ENCODE results near the gene CLEC11A. TPM values are rescaled to one million over a fixed set of nuclear protein-coding genes. Genes with fewer than 3 reads are reported as not detected.

CLEC11A gene
- polyA plus RNA-seq, 1 donor from 2014 or later, result 18.4 TPM

DNA sequence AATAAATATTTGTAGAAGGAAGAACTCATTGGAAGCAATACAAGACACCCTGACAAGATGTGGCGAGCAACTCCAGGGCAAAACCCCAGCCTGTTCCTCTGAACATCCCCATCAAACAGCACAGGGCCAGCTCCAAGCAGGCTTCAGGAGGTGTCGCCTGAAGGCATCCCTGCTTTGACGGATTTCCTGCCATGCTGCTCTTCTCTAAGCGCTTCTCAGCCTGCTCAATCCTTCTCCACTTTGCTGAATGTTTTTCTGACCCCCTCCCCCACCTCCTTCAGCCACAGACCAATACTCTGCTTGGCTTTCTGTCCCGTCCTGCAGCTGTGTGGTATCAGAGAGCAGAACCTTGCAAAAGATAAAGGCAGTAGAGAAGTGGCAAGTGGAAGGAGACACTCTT is 45.5 kb upstream of the CLEC11A start:
- H3K36me3 ChIP-seq (ENCODE audit: insufficient read depth, low read length), result peaks cover 9% of the 10 kb centered on the region
- H3K9ac ChIP-seq (ENCODE audit: low read length), result no peak overlapping the region
- H4K20me1 ChIP-seq (ENCODE audit: insufficient read depth), result no peaks in the 10 kb centered on the region
- no peaks in the 10 kb centered on the region for H3F3A ChIP-seq (ENCODE audit: insufficient read depth, low read length, poor library complexity, severe bottlenecking)
- no peak for TF ChIP-seq REST (IDR thresholded peaks at IDR 0.05; ENCODE audit: borderline replicate concordance)
- no peak for TF ChIP-seq SMC3 (conservative IDR thresholded peaks at IDR 0.05; ENCODE audit: poor library complexity)
- no peak for TF ChIP-seq MXI1 (conservative IDR thresholded peaks at IDR 0.05; ENCODE audit: poor library complexity, severe bottlenecking)
- TF ChIP-seq POLR2AphosphoS5 (IDR thresholded peaks at IDR 0.05), result no peak
- TF ChIP-seq EZH2 (IDR thresholded peaks at IDR 0.05; ENCODE audit: borderline replicate concordance, insufficient read depth, low read length, poor library complexity, severe bottlenecking), result no peak
- no peak for TF ChIP-seq TAF1 (IDR thresholded peaks at IDR 0.05; ENCODE audit: low read depth)
- TF ChIP-seq, protein P1, sequence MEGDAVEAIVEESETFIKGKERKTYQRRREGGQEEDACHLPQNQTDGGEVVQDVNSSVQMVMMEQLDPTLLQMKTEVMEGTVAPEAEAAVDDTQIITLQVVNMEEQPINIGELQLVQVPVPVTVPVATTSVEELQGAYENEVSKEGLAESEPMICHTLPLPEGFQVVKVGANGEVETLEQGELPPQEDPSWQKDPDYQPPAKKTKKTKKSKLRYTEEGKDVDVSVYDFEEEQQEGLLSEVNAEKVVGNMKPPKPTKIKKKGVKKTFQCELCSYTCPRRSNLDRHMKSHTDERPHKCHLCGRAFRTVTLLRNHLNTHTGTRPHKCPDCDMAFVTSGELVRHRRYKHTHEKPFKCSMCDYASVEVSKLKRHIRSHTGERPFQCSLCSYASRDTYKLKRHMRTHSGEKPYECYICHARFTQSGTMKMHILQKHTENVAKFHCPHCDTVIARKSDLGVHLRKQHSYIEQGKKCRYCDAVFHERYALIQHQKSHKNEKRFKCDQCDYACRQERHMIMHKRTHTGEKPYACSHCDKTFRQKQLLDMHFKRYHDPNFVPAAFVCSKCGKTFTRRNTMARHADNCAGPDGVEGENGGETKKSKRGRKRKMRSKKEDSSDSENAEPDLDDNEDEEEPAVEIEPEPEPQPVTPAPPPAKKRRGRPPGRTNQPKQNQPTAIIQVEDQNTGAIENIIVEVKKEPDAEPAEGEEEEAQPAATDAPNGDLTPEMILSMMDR (IDR thresholded peaks at IDR 0.05; ENCODE audit: poor library complexity, severe bottlenecking), result no peak
- TF ChIP-seq RAD21 (conservative IDR thresholded peaks at IDR 0.05), result no peak
- no peak for TF ChIP-seq EP300 (conservative IDR thresholded peaks at IDR 0.05; ENCODE audit: poor library complexity, severe bottlenecking)
- no peaks in the 10 kb centered on the region for H3K9me3 ChIP-seq (ENCODE audit: low read length)
- H3K79me2 ChIP-seq (replicated peaks; ENCODE audit: insufficient read depth, low read length), result no peaks in the 10 kb centered on the region
- no peak overlapping the region for H3K4me3 ChIP-seq (ENCODE audit: low read length)
- no peaks in the 10 kb centered on the region for H3K27me3 ChIP-seq (ENCODE audit: insufficient read depth, low read depth, low read length)
- H2AFZ ChIP-seq (ENCODE audit: low read depth, low read length), result no peak overlapping the region
- H3K4me2 ChIP-seq (ENCODE audit: low read length), result no peak overlapping the region
- H3K27ac ChIP-seq (ENCODE audit: low read length), result no peak overlapping the region
- H3K9me2 ChIP-seq (ENCODE audit: insufficient read depth, low read length), result no peaks in the 10 kb centered on the region

DNA sequence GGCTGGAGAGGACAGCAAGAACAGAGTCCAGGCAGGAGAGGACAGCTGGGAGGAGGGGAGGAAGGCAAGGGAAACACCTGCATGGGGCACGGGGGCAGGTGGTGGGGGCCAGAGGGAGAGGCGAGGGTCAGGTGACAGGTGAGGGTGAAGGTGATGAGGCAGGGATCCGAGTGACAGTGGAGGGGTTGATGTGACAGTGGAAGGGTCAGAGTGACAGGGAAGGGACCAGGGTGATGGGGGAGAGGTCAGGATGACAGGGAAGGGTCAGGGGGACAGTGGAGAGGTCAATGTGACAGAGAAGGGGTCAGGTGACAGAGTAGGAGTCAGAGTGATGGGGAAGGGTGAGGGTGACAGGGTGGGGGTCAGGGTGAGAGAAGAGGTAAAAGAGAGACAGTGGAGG is 44.8 kb upstream of the CLEC11A start:
- Histone ChIP-seq H3K4me3 (ENCODE audit: low read length) (no peak overlapping the region), H2AFZ (ENCODE audit: low read depth, low read length) (no peak overlapping the region), H3K27ac (ENCODE audit: low read length) (no peak overlapping the region), H3K9ac (ENCODE audit: low read length) (no peak overlapping the region), H3F3A (ENCODE audit: insufficient read depth, low read length, poor library complexity, severe bottlenecking) (no peaks in the 10 kb centered on the region), H3K27me3 (ENCODE audit: insufficient read depth, low read depth, low read length) (no peaks in the 10 kb centered on the region), H3K79me2 (replicated peaks; ENCODE audit: insufficient read depth, low read length) (no peaks in the 10 kb centered on the region), H3K9me3 (ENCODE audit: low read length) (no peaks in the 10 kb centered on the region), H3K4me2 (ENCODE audit: low read length) (no peak overlapping the region), H3K36me3 (ENCODE audit: insufficient read depth, low read length) (peaks cover 9% of the 10 kb centered on the region), H4K20me1 (ENCODE audit: insufficient read depth) (no peaks in the 10 kb centered on the region), H3K9me2 (ENCODE audit: insufficient read depth, low read length) (no peaks in the 10 kb centered on the region)
- TF ChIP-seq REST (IDR thresholded peaks at IDR 0.05; ENCODE audit: borderline replicate concordance) (no peak), RAD21 (conservative IDR thresholded peaks at IDR 0.05) (no peak), TAF1 (IDR thresholded peaks at IDR 0.05; ENCODE audit: low read depth) (no peak), MXI1 (conservative IDR thresholded peaks at IDR 0.05; ENCODE audit: poor library complexity, severe bottlenecking) (no peak), SMC3 (conservative IDR thresholded peaks at IDR 0.05; ENCODE audit: poor library complexity) (no peak), EZH2 (IDR thresholded peaks at IDR 0.05; ENCODE audit: borderline replicate concordance, insufficient read depth, low read length, poor library complexity, severe bottlenecking) (no peak), EP300 (conservative IDR thresholded peaks at IDR 0.05; ENCODE audit: poor library complexity, severe bottlenecking) (no peak), POLR2AphosphoS5 (IDR thresholded peaks at IDR 0.05) (no peak)
- TF ChIP-seq, protein P1 (IDR thresholded peaks at IDR 0.05; ENCODE audit: poor library complexity, severe bottlenecking), result no peak

All from neural cell (in vitro differentiated cells).